ENCODE data around the gene TMPRSS11A. TPM values are rescaled to one million over a fixed set of nuclear protein-coding genes. Genes with fewer than 3 reads are reported as not detected.

Gene TMPRSS11A
- total RNA-seq, 1 experiment from 2014 or later = not detected

DNA sequence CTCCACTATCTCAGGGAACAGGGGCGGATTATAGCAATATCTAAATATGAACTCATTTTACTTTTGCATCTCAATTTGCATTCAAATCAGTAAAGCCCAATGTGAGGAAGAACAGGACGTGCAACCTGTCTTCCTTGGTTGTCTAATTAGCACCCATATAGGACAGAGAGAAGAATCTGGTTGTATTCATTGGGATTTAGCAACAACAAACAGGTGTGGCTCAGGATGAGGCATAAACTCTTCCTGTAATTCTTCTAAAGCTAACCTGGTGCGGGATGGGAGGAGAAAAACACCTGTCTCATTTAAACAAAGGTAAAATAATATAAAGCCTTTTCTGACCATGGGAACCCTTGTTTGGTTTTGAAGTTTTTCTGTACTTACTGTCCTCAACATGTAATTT lies 22.2 kb downstream of the TMPRSS11A start (continued):
- TF ChIP-seq, protein P1, sequence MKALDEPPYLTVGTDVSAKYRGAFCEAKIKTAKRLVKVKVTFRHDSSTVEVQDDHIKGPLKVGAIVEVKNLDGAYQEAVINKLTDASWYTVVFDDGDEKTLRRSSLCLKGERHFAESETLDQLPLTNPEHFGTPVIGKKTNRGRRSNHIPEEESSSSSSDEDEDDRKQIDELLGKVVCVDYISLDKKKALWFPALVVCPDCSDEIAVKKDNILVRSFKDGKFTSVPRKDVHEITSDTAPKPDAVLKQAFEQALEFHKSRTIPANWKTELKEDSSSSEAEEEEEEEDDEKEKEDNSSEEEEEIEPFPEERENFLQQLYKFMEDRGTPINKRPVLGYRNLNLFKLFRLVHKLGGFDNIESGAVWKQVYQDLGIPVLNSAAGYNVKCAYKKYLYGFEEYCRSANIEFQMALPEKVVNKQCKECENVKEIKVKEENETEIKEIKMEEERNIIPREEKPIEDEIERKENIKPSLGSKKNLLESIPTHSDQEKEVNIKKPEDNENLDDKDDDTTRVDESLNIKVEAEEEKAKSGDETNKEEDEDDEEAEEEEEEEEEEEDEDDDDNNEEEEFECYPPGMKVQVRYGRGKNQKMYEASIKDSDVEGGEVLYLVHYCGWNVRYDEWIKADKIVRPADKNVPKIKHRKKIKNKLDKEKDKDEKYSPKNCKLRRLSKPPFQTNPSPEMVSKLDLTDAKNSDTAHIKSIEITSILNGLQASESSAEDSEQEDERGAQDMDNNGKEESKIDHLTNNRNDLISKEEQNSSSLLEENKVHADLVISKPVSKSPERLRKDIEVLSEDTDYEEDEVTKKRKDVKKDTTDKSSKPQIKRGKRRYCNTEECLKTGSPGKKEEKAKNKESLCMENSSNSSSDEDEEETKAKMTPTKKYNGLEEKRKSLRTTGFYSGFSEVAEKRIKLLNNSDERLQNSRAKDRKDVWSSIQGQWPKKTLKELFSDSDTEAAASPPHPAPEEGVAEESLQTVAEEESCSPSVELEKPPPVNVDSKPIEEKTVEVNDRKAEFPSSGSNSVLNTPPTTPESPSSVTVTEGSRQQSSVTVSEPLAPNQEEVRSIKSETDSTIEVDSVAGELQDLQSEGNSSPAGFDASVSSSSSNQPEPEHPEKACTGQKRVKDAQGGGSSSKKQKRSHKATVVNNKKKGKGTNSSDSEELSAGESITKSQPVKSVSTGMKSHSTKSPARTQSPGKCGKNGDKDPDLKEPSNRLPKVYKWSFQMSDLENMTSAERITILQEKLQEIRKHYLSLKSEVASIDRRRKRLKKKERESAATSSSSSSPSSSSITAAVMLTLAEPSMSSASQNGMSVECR (CRISPR knock-in tag; IDR thresholded peaks at IDR 0.05; ENCODE audit: borderline replicate concordance) = no peak
- TF ChIP-seq, protein P2, sequence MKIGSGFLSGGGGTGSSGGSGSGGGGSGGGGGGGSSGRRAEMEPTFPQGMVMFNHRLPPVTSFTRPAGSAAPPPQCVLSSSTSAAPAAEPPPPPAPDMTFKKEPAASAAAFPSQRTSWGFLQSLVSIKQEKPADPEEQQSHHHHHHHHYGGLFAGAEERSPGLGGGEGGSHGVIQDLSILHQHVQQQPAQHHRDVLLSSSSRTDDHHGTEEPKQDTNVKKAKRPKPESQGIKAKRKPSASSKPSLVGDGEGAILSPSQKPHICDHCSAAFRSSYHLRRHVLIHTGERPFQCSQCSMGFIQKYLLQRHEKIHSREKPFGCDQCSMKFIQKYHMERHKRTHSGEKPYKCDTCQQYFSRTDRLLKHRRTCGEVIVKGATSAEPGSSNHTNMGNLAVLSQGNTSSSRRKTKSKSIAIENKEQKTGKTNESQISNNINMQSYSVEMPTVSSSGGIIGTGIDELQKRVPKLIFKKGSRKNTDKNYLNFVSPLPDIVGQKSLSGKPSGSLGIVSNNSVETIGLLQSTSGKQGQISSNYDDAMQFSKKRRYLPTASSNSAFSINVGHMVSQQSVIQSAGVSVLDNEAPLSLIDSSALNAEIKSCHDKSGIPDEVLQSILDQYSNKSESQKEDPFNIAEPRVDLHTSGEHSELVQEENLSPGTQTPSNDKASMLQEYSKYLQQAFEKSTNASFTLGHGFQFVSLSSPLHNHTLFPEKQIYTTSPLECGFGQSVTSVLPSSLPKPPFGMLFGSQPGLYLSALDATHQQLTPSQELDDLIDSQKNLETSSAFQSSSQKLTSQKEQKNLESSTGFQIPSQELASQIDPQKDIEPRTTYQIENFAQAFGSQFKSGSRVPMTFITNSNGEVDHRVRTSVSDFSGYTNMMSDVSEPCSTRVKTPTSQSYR (CRISPR knock-in tag; IDR thresholded peaks at IDR 0.05) = no peak
- TF ChIP-seq, protein P3, sequence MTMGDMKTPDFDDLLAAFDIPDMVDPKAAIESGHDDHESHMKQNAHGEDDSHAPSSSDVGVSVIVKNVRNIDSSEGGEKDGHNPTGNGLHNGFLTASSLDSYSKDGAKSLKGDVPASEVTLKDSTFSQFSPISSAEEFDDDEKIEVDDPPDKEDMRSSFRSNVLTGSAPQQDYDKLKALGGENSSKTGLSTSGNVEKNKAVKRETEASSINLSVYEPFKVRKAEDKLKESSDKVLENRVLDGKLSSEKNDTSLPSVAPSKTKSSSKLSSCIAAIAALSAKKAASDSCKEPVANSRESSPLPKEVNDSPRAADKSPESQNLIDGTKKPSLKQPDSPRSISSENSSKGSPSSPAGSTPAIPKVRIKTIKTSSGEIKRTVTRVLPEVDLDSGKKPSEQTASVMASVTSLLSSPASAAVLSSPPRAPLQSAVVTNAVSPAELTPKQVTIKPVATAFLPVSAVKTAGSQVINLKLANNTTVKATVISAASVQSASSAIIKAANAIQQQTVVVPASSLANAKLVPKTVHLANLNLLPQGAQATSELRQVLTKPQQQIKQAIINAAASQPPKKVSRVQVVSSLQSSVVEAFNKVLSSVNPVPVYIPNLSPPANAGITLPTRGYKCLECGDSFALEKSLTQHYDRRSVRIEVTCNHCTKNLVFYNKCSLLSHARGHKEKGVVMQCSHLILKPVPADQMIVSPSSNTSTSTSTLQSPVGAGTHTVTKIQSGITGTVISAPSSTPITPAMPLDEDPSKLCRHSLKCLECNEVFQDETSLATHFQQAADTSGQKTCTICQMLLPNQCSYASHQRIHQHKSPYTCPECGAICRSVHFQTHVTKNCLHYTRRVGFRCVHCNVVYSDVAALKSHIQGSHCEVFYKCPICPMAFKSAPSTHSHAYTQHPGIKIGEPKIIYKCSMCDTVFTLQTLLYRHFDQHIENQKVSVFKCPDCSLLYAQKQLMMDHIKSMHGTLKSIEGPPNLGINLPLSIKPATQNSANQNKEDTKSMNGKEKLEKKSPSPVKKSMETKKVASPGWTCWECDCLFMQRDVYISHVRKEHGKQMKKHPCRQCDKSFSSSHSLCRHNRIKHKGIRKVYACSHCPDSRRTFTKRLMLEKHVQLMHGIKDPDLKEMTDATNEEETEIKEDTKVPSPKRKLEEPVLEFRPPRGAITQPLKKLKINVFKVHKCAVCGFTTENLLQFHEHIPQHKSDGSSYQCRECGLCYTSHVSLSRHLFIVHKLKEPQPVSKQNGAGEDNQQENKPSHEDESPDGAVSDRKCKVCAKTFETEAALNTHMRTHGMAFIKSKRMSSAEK (CRISPR knock-in tag; IDR thresholded peaks at IDR 0.05; ENCODE audit: borderline replicate concordance) = no peak

DNA sequence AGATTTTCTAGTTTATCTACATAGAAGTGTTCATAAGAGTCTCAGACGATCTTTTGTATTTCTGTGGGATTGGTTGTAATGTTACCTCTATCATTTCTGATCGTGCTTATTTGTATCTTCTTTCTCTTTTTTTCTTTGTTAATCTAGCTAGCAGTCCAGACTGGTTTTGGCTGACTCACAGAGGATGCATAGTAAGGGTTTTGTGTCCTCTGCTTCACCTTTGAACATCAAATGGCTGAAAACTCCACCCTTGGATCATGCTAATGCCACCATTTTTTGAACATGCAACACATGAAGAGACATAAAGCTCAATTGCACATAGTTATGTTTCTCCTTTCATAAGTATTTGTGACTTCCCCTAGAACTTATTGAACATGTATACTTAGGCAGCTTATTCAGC lies 22.8 kb downstream of the TMPRSS11A start:
- Mint-ChIP-seq H3K36me3 (no peaks in the 10 kb centered on the region), H3K4me3 (no peak overlapping the region), H3K27me3 (ENCODE audit: low read depth) (no peaks in the 10 kb centered on the region), H3K9me3 (peaks cover 19% of the 10 kb centered on the region), H3K27ac (no peak overlapping the region), H3K4me1 (no peaks in the 10 kb centered on the region; the same call in 1 of the 2 replicates)
- DNase-seq (ENCODE audit: low spot score) (no peak), ATAC-seq (no peak)
- CTCF ChIA-PET = no interaction called here
- POLR2A ChIA-PET = no interaction called here
- TF ChIP-seq SMAD4 (CRISPR knock-in tag; IDR thresholded peaks at IDR 0.05) (no peak), SP1 (CRISPR knock-in tag; conservative IDR thresholded peaks at IDR 0.05) (no peak), ZNF232 (CRISPR knock-in tag; IDR thresholded peaks at IDR 0.05) (no peak), MYBL2 (CRISPR knock-in tag; IDR thresholded peaks at IDR 0.05) (no peak), ELF4 (CRISPR knock-in tag; IDR thresholded peaks at IDR 0.05; ENCODE audit: low read depth) (no peak), NR1H2 (CRISPR knock-in tag; IDR thresholded peaks at IDR 0.05) (no peak), ZNF396 (CRISPR knock-in tag; IDR thresholded peaks at IDR 0.05; ENCODE audit: borderline replicate concordance) (no peak)
- TF ChIP-seq, protein P4, sequence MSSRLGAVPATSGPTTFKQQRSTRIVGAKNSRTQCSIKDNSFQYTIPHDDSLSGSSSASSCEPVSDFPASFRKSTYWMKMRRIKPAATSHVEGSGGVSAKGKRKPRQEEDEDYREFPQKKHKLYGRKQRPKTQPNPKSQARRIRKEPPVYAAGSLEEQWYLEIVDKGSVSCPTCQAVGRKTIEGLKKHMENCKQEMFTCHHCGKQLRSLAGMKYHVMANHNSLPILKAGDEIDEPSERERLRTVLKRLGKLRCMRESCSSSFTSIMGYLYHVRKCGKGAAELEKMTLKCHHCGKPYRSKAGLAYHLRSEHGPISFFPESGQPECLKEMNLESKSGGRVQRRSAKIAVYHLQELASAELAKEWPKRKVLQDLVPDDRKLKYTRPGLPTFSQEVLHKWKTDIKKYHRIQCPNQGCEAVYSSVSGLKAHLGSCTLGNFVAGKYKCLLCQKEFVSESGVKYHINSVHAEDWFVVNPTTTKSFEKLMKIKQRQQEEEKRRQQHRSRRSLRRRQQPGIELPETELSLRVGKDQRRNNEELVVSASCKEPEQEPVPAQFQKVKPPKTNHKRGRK (CRISPR knock-in tag; IDR thresholded peaks at IDR 0.05; ENCODE audit: borderline replicate concordance) = no peak
- TF ChIP-seq, protein P5, sequence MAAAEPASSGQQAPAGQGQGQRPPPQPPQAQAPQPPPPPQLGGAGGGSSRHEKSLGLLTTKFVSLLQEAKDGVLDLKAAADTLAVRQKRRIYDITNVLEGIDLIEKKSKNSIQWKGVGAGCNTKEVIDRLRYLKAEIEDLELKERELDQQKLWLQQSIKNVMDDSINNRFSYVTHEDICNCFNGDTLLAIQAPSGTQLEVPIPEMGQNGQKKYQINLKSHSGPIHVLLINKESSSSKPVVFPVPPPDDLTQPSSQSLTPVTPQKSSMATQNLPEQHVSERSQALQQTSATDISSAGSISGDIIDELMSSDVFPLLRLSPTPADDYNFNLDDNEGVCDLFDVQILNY (CRISPR knock-in tag; IDR thresholded peaks at IDR 0.05) = no peak
- TF ChIP-seq, protein P6, sequence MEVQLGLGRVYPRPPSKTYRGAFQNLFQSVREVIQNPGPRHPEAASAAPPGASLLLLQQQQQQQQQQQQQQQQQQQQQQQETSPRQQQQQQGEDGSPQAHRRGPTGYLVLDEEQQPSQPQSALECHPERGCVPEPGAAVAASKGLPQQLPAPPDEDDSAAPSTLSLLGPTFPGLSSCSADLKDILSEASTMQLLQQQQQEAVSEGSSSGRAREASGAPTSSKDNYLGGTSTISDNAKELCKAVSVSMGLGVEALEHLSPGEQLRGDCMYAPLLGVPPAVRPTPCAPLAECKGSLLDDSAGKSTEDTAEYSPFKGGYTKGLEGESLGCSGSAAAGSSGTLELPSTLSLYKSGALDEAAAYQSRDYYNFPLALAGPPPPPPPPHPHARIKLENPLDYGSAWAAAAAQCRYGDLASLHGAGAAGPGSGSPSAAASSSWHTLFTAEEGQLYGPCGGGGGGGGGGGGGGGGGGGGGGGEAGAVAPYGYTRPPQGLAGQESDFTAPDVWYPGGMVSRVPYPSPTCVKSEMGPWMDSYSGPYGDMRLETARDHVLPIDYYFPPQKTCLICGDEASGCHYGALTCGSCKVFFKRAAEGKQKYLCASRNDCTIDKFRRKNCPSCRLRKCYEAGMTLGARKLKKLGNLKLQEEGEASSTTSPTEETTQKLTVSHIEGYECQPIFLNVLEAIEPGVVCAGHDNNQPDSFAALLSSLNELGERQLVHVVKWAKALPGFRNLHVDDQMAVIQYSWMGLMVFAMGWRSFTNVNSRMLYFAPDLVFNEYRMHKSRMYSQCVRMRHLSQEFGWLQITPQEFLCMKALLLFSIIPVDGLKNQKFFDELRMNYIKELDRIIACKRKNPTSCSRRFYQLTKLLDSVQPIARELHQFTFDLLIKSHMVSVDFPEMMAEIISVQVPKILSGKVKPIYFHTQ (CRISPR knock-in tag; IDR thresholded peaks at IDR 0.05) = no peak
- TF ChIP-seq, protein P7, sequence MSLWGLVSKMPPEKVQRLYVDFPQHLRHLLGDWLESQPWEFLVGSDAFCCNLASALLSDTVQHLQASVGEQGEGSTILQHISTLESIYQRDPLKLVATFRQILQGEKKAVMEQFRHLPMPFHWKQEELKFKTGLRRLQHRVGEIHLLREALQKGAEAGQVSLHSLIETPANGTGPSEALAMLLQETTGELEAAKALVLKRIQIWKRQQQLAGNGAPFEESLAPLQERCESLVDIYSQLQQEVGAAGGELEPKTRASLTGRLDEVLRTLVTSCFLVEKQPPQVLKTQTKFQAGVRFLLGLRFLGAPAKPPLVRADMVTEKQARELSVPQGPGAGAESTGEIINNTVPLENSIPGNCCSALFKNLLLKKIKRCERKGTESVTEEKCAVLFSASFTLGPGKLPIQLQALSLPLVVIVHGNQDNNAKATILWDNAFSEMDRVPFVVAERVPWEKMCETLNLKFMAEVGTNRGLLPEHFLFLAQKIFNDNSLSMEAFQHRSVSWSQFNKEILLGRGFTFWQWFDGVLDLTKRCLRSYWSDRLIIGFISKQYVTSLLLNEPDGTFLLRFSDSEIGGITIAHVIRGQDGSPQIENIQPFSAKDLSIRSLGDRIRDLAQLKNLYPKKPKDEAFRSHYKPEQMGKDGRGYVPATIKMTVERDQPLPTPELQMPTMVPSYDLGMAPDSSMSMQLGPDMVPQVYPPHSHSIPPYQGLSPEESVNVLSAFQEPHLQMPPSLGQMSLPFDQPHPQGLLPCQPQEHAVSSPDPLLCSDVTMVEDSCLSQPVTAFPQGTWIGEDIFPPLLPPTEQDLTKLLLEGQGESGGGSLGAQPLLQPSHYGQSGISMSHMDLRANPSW (CRISPR knock-in tag; conservative IDR thresholded peaks at IDR 0.05; ENCODE audit: low read depth) = no peak

All from WTC11 (cell line).